CD4-positive, alpha-beta memory T cell (primary cell): ENCODE results near the gene ACAP2. TPM values are rescaled to one million over a fixed set of nuclear protein-coding genes. Genes with fewer than 3 reads are reported as not detected.
A peak's percentile ranks its signal among the peaks of the same experiment; 100 is the strongest.

Source experiments
- CTCF ChIA-PET: fragments of 350-600 bp; sonication (Branson Sonifier 250); formaldehyde crosslinking; loops from one replicate; lab custom pipeline; 2021; ENCODE audit warnings: inconsistent platforms; ENCODE audit not compliant: partially characterized antibody; lab: Charles Lee
- POLR2A ChIA-PET: fragments of 350-600 bp; sonication (Branson Sonifier 250); formaldehyde crosslinking; loops from one replicate; lab custom pipeline; 2021; ENCODE audit not compliant: partially characterized antibody; lab: Charles Lee
- DNase-seq, 5 donors: peaks; one replicate each; pipeline versions ENCODE4 v3.0.0 to v3.0.0-alpha.2; 2020 to 2022; ENCODE audit warnings: mixed read lengths in 1 of 5
- H3K27ac ChIP-seq: one replicate; pipeline ENCODE4 v1.7.0; 2013; ENCODE audit warnings: low read depth, low read length
- H3K27me3 ChIP-seq: 2 replicates; pipeline ENCODE4 v1.7.0; 2013; ENCODE audit warnings: mild to moderate bottlenecking, low read length, moderate library complexity; ENCODE audit not compliant: insufficient read depth
- H3K36me3 ChIP-seq: 2 replicates; pipeline ENCODE4 v1.7.0; 2013; ENCODE audit warnings: mild to moderate bottlenecking, low read length, moderate library complexity; ENCODE audit not compliant: insufficient read depth
- H3K4me1 ChIP-seq: 2 replicates; pipeline ENCODE4 v1.7.0; 2013; ENCODE audit warnings: mild to moderate bottlenecking, low read length, moderate library complexity; ENCODE audit not compliant: insufficient read depth
- H3K4me3 ChIP-seq, 2 donors: one replicate each; pipeline ENCODE4 v1.7.0; 2013; ENCODE audit warnings: low read length in 2 of 2, mild to moderate bottlenecking in 1 of 2
- H3K9me3 ChIP-seq, 2 donors: one replicate each; pipeline ENCODE4 v1.7.0; 2013; ENCODE audit warnings: low read length in 2 of 2, control low read depth in 1 of 2; ENCODE audit not compliant: control insufficient read depth in 1 of 2
- H3K27ac Mint-ChIP-seq, 7 donors: one replicate each; pipeline ENCODE4 v1.8.0; 2020 to 2021; ENCODE audit warnings: mixed read lengths in 7 of 7, mild to moderate bottlenecking in 6 of 7, inconsistent platforms in 3 of 7, moderate library complexity in 3 of 7
- H3K27me3 Mint-ChIP-seq, 2 donors: one replicate each; pipeline ENCODE4 v1.8.0; 2020 to 2021; ENCODE audit warnings: mixed read lengths in 2 of 2
- H3K36me3 Mint-ChIP-seq, 2 donors: one replicate each; pipeline ENCODE4 v1.8.0; 2020 to 2021; ENCODE audit warnings: mixed read lengths in 2 of 2, inconsistent platforms in 1 of 2, mild to moderate bottlenecking in 1 of 2
- H3K4me1 Mint-ChIP-seq, 4 donors: one replicate each; pipeline ENCODE4 v1.8.0; 2020 to 2021; ENCODE audit warnings: mixed read lengths in 4 of 4, mild to moderate bottlenecking in 1 of 4
- H3K4me3 Mint-ChIP-seq, 8 donors: one replicate each; pipeline ENCODE4 v1.8.0; 2020 to 2021; ENCODE audit warnings: mixed read lengths in 8 of 8, mild to moderate bottlenecking in 7 of 8, moderate library complexity in 6 of 8, inconsistent platforms in 3 of 8
- H3K9me3 Mint-ChIP-seq, 8 donors: one replicate each; pipeline ENCODE4 v1.8.0; 2020 to 2021; ENCODE audit warnings: mixed read lengths in 8 of 8, mild to moderate bottlenecking in 5 of 8, inconsistent platforms in 3 of 8, moderate library complexity in 1 of 8
- intact Hi-C: fragments of 100-400 bp; cut with micrococcal nuclease; formaldehyde crosslinking; loops from one replicate; pipeline ENCODE4 v1.15.1; 2023
- polyA plus RNA-seq, 2 donors: library from polyadenylated mRNA; unstranded; fragments of 300-500 nt; fragmentation: Illumina TruSeq; gene quantifications; one replicate each; pipeline ENCODE4 v1.2.3, GENCODE V29; 2021
- total RNA-seq, 2 experiments: library from RNA; stranded (reverse); gene quantifications; one replicate each; pipeline ENCODE4 v1.2.3, GENCODE V29; 2021

ACAP2 gene
- total and polyA plus RNA-seq, 4 experiments from 2014 or later: 40.9 to 73.5 (median 63.1) TPM

DNA sequence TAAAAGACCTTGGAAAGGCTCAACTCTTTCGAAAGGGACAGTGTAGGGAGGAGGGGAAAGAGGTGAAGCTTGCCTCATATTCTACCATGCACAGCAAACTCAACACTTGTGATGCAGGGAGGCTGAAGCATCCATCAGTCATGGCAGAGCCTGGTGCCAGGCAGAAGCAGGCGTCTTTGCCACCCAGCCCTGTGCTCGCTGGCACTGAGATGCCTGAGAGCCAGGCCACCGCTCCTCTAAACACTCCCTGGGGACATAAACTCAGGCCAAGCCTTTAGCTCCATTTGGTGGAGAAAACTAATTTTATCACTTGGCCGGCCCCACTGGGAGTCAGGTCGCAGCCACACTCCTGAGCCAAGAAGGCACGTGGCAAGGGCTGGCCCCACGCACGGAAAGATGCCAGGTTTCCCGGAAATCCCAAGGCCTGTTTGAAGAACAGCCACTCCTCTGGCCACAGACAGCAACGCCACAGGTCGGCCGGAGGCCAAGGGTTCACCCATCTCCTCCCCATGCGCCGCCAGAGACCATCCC is 202.6 kb downstream of the ACAP2 start:
- H3K27ac Mint-ChIP-seq: no peak overlapping the region
- H3K4me1 ChIP-seq: no peaks in the 10 kb centered on the region
- no peak overlapping the region for H3K4me3 Mint-ChIP-seq
- DNase-seq: no peak
- intact Hi-C loops: no loop called here
- H3K4me3 ChIP-seq: no peak overlapping the region
- no peaks in the 10 kb centered on the region for H3K27me3 ChIP-seq
- H3K27me3 Mint-ChIP-seq: no peaks in the 10 kb centered on the region
- H3K9me3 Mint-ChIP-seq: peaks cover 0 to 19% (median 9%) of the 10 kb centered on the region in 8 donors
- no peak overlapping the region for H3K27ac ChIP-seq
- peaks cover 0 to 2% (median under 1%) of the 10 kb centered on the region in 4 donors for H3K4me1 Mint-ChIP-seq
- no peaks in the 10 kb centered on the region for H3K9me3 ChIP-seq
- H3K36me3 ChIP-seq: no peaks in the 10 kb centered on the region
- peaks cover 11 to 28% of the 10 kb centered on the region in 2 donors for H3K36me3 Mint-ChIP-seq
- CTCF ChIA-PET: interaction anchor here (0.8 kb wide), 1 partner anchor 23 kb away, joined by 3 read pairs; no protein-coding TSS in a partner anchor
- POLR2A ChIA-PET: no interaction called here

DNA sequence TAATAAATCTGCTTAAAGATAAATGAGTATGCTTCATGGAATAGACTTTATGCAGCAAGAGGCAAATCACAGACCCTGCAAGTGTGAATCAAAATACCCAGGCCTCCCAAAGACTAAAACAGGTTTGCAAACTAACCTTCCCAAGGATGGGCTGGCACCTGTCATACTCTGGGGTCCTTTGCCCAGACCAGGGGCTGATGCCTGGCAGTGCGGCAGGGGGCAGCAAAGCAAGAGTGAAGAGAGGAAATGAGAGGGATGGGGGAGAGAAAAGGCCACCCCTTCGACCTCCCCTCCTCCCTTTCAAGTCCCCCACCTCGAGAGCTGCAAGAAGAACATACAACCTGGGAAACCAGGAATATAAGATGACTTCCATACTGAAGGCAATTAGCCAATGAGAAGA is 203.7 kb downstream of the ACAP2 start:
- no peak overlapping the region for H3K27ac ChIP-seq
- peaks cover 0 to 2% (median under 1%) of the 10 kb centered on the region in 4 donors for H3K4me1 Mint-ChIP-seq
- no peak overlapping the region for H3K4me3 Mint-ChIP-seq
- no peak overlapping the region for H3K4me3 ChIP-seq
- H3K4me1 ChIP-seq: no peaks in the 10 kb centered on the region
- no peaks in the 10 kb centered on the region for H3K9me3 ChIP-seq
- intact Hi-C loops: no loop called here
- H3K9me3 Mint-ChIP-seq: peaks cover 0 to 19% (median 9%) of the 10 kb centered on the region in 8 donors
- ChIA-PET CTCF (interaction anchor here (1.3 kb wide), 1 partner anchor 13 kb away, joined by 3 read pairs; no protein-coding TSS in a partner anchor), POLR2A (no interaction called here)
- H3K27me3 Mint-ChIP-seq: no peaks in the 10 kb centered on the region
- DNase-seq: no peak
- no peaks in the 10 kb centered on the region for H3K36me3 ChIP-seq
- peaks cover 11 to 28% of the 10 kb centered on the region in 2 donors for H3K36me3 Mint-ChIP-seq
- H3K27me3 ChIP-seq: no peaks in the 10 kb centered on the region
- no peak overlapping the region for H3K27ac Mint-ChIP-seq

DNA sequence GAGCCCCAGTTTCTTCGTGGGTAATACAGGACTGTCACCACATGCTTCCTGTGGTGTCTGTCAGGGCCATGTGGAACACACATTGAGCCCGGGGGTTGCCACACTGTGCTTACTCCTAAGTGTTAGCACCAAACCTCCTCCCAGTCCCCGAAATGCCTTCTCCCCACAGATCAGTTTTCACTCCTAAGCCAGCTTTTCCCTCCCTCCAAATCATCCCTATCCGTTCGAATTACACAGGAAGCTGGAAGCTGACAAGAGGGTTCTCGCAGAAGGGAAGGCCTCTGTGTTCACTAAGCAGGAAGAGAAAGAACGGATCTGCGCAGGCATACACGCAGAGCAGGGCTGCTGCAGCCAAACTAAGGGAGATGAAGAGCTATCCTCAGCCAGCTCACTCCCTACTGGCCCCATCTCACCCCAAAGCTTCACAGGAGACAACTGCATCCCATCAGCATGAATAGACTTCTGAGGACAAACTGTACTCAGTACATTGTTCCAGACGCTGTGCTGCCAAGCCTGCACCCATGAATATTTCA is 204.2 kb downstream of the ACAP2 start:
- Histone ChIP-seq H3K27me3 (no peaks in the 10 kb centered on the region), H3K9me3 (no peaks in the 10 kb centered on the region), H3K27ac (no peak overlapping the region), H3K36me3 (no peaks in the 10 kb centered on the region), H3K4me3 (no peak overlapping the region), H3K4me1 (no peaks in the 10 kb centered on the region)
- Mint-ChIP-seq H3K27ac (peak overlapping the region in 2 of 7 donors; percentile 41 to 42), H3K27me3 (no peaks in the 10 kb centered on the region), H3K9me3 (peaks cover 0 to 19% (median 9%) of the 10 kb centered on the region in 8 donors), H3K4me1 (peaks cover 0 to 2% (median 0%) of the 10 kb centered on the region in 4 donors), H3K4me3 (no peak overlapping the region), H3K36me3 (peaks cover 11 to 28% of the 10 kb centered on the region in 2 donors)
- intact Hi-C loops: no loop called here
- CTCF ChIA-PET: interaction anchor here (1.3 kb wide), 1 partner anchor 12 kb away, joined by 3 read pairs; no protein-coding TSS in a partner anchor
- POLR2A ChIA-PET: no interaction called here
- no peak for DNase-seq

DNA sequence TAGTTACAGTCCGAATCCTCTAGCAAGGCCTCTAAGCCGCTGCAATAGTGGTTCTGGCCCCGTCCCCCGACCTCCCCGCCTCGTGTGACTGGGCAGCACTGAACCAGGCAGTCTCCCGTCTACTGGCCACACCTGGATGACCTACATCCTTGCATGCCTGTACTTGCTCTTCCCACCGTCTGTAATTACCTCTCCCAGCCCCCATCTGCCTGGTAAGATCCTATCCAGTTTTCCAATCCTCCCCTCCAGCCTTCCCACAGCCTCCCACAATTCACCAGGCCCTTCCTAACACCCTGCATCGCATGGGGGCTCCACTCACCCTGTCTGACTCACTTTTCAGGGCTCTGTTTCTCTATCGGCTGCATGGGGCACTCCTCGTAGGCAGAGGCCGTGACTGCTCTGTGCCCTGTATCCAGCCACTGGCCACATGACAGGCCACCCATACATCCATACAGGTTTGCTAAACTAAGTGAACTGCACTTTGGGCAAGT is 204.7 kb downstream of the ACAP2 start:
- H3K9me3 ChIP-seq: no peaks in the 10 kb centered on the region
- peaks cover 0 to 2% (median 0%) of the 10 kb centered on the region in 4 donors for H3K4me1 Mint-ChIP-seq
- H3K27ac ChIP-seq: no peak overlapping the region
- intact Hi-C loops: no loop called here
- no peak overlapping the region for H3K4me3 ChIP-seq
- no peaks in the 10 kb centered on the region for H3K36me3 ChIP-seq
- H3K27ac Mint-ChIP-seq: peak overlapping the region in 1 of 7 donors; percentile 41
- H3K27me3 Mint-ChIP-seq: no peaks in the 10 kb centered on the region
- no peaks in the 10 kb centered on the region for H3K27me3 ChIP-seq
- DNase-seq: no peak
- no peaks in the 10 kb centered on the region for H3K4me1 ChIP-seq
- H3K36me3 Mint-ChIP-seq: peaks cover 11 to 25% of the 10 kb centered on the region in 2 donors
- CTCF ChIA-PET: interaction anchor here (1.3 kb wide), 1 partner anchor 12 kb away, joined by 3 read pairs; no protein-coding TSS in a partner anchor
- H3K9me3 Mint-ChIP-seq: peaks cover 0 to 19% (median 9%) of the 10 kb centered on the region in 8 donors
- H3K4me3 Mint-ChIP-seq: no peak overlapping the region
- POLR2A ChIA-PET: no interaction called here

DNA sequence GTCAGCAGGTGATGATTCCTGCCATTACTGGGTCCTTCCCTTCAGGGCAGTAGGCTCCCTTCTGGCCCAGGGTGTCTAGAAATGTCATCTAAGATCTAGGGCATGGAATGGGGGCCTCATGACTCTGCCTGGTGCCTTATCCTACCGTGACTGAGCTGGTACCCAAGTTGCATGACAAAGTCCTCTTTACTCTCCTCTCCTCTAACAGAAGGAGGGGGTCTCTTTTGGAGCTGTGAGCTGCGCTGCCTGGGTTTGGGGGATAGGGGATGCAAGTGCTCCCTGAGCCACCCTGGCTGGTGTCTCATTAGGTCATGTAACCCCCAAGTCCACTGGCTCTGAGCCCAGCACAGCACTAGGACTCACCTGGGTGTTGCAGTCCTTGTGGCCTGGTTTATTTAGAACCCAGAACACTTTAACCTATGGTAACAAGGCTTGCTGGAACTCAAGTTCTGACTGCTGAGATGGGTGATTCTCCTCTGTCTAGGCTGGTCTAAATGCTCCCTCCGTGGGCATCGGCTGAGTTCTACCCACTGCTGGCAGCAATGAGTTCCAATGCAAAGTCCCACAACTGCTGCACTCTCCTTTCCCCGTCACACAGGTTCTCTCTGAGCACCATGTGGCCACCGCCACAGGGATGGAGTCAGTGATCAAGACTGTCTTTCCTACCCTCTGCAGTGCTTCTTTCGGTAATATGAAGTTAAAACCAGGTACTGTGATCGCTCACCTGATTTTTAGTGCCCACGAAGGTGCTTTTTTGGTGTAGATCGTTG is 205.8 kb downstream of the ACAP2 start:
- POLR2A ChIA-PET: no interaction called here
- Mint-ChIP-seq H3K27ac (no peak overlapping the region), H3K36me3 (peaks cover 11 to 25% of the 10 kb centered on the region in 2 donors), H3K9me3 (peaks cover 0 to 19% (median 9%) of the 10 kb centered on the region in 8 donors), H3K4me3 (no peak overlapping the region), H3K4me1 (no peaks in the 10 kb centered on the region), H3K27me3 (no peaks in the 10 kb centered on the region)
- Histone ChIP-seq H3K36me3 (no peaks in the 10 kb centered on the region), H3K4me3 (no peak overlapping the region), H3K9me3 (no peaks in the 10 kb centered on the region), H3K4me1 (no peaks in the 10 kb centered on the region), H3K27ac (no peak overlapping the region), H3K27me3 (no peaks in the 10 kb centered on the region)
- CTCF ChIA-PET: no interaction called here
- intact Hi-C loops: no loop called here
- DNase-seq: no peak

DNA sequence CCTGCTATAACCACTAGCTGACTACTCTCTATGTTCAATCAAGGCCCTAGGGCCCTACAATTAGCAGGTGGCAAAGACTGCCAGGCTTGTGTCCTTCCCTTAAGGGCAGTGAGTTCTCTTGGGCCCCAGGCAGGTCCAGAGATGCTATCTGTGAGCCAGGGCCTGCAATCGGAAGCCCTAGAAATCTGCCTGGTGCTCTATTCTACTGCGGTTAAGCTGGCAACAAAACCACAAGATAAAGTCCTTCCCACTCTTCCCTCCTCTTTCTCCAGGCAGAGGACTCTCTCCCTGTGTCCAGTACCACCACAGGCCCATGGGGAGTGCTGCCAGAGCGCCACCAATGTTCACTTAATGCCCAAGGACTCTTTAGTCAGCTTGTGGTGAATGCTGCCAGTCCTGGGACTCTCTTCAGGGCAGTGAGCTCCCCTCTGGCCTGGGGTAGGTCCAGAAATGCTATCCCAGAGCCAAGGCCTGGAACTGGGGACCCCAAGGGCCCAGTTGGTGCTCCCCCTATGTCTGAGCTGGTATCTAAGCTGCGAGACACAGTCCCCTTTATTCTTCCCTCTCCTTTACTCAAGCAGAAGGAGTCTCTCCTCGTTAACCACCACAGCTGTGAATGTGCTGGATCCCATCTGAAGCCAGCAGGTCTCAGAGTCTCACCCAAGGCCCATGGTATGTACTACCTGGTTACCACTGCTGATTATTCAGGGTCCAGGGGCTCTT is 206.6 kb downstream of the ACAP2 start:
- intact Hi-C loops: no loop called here
- Mint-ChIP-seq H3K9me3 (peaks cover 0 to 19% (median 9%) of the 10 kb centered on the region in 8 donors), H3K27me3 (no peaks in the 10 kb centered on the region), H3K36me3 (peaks cover 11 to 20% of the 10 kb centered on the region in 2 donors), H3K4me3 (no peak overlapping the region), H3K4me1 (no peaks in the 10 kb centered on the region), H3K27ac (no peak overlapping the region)
- DNase-seq: no peak
- Histone ChIP-seq H3K27ac (no peak overlapping the region), H3K27me3 (no peaks in the 10 kb centered on the region), H3K36me3 (no peaks in the 10 kb centered on the region), H3K4me3 (no peak overlapping the region), H3K9me3 (no peaks in the 10 kb centered on the region), H3K4me1 (no peaks in the 10 kb centered on the region)
- ChIA-PET CTCF (no interaction called here), POLR2A (no interaction called here)
